IMR-90 (cell line): ENCODE measurements around the gene SAMD1. TPM values are rescaled to one million over a fixed set of nuclear protein-coding genes. Genes with fewer than 3 reads are reported as not detected.

Experiments
- ATAC-seq: fragments of 200-7000 bp; cut with Tn5 transposase; 2 replicates; pipeline ENCODE4 v1.9.1; 2020; ENCODE audit warnings: low read depth, mild to moderate bottlenecking, moderate library complexity
- BruUV-seq: library from RNA; stranded (reverse); fragments of 400-500 nt; replicated peaks from 2 replicates; lab custom pipeline; 2021; lab: Mats Ljungman, UMichigan
- CTCF ChIA-PET: fragments of 300-600 bp; formaldehyde crosslinking; extraction: SDS; loops from one replicate; lab custom pipeline; 2021; ENCODE audit warnings: antibody characterized with exemption; lab: Yijun Ruan, JAX
- POLR2A ChIA-PET: fragments of 300-600 bp; sonication (Branson Sonifier 250); formaldehyde crosslinking; loops from one replicate; lab custom pipeline; 2022; ENCODE audit warnings: antibody characterized with exemption; ENCODE audit not compliant: unreplicated experiment; lab: Charles Lee
- DNase-seq: peaks from one replicate; pipeline ENCODE4 v3.0.0; 2013
- H2AFZ ChIP-seq: replicated peaks from 2 replicates; pipeline ENCODE3; 2013; ENCODE audit warnings: low read length, mild to moderate bottlenecking; ENCODE audit not compliant: poor library complexity
- H2AK5ac ChIP-seq: 2 replicates; pipeline ENCODE4 v1.6.1; 2013; ENCODE audit warnings: low read depth, low read length, inconsistent platforms
- H2AK9ac ChIP-seq: replicated peaks from 2 replicates; pipeline ENCODE3; 2013; ENCODE audit warnings: mild to moderate bottlenecking, low read depth, low read length, moderate library complexity; ENCODE audit not compliant: poor library complexity
- H2BK120ac ChIP-seq: 2 replicates; pipeline ENCODE4 v1.6.1; 2013; ENCODE audit warnings: low read depth, low read length, inconsistent platforms
- H2BK15ac ChIP-seq: 3 replicates; pipeline ENCODE4 v1.6.1; 2013; ENCODE audit warnings: low read depth, low read length, inconsistent platforms
- H2BK20ac ChIP-seq: 2 replicates; pipeline ENCODE4 v1.6.1; 2013; ENCODE audit warnings: low read depth, mild to moderate bottlenecking, inconsistent platforms, low read length, moderate library complexity
- H2BK5ac ChIP-seq: 2 replicates; pipeline ENCODE4 v1.6.1; 2013; ENCODE audit warnings: mild to moderate bottlenecking, low read depth, low read length, inconsistent platforms; ENCODE audit not compliant: poor library complexity, severe bottlenecking
- H3K14ac ChIP-seq: replicated peaks from 2 replicates; pipeline ENCODE4 v1.6.1; 2013; ENCODE audit warnings: low read depth, low read length, inconsistent platforms
- H3K18ac ChIP-seq: 2 replicates; pipeline ENCODE4 v1.6.1; 2013; ENCODE audit warnings: low read depth, low read length, control low read depth
- H3K23ac ChIP-seq: 2 replicates; pipeline ENCODE4 v1.6.1; 2013; ENCODE audit warnings: low read depth, low read length, inconsistent platforms
- H3K27ac ChIP-seq: 2 replicates; pipeline ENCODE4 v1.5.1; 2013; ENCODE audit warnings: mild to moderate bottlenecking, control low read depth, low read length; ENCODE audit not compliant: insufficient read depth
- H3K27me3 ChIP-seq: 2 replicates; pipeline ENCODE4 v1.6.1; 2013; ENCODE audit warnings: low read length; ENCODE audit not compliant: control insufficient read depth, insufficient read depth
- H3K36me3 ChIP-seq: 2 replicates; pipeline ENCODE4 v1.6.1; 2013; ENCODE audit warnings: low read length, mixed read lengths; ENCODE audit not compliant: control insufficient read depth, insufficient read depth
- H3K4ac ChIP-seq: 2 replicates; pipeline ENCODE4 v1.6.1; 2013; ENCODE audit warnings: low read depth, low read length, inconsistent platforms
- H3K4me1 ChIP-seq: 2 replicates; pipeline ENCODE4 v1.6.1; 2013; ENCODE audit warnings: low read length, mixed read lengths; ENCODE audit not compliant: control insufficient read depth, insufficient read depth
- H3K4me2 ChIP-seq: 2 replicates; pipeline ENCODE4 v1.6.1; 2013; ENCODE audit warnings: low read depth, mild to moderate bottlenecking, control low read depth, low read length, moderate library complexity
- H3K4me3 ChIP-seq: 2 replicates; pipeline ENCODE4 v1.5.1; 2013; ENCODE audit warnings: low read depth, mild to moderate bottlenecking, control low read depth, low read length, moderate library complexity; ENCODE audit not compliant: insufficient read depth
- H3K56ac ChIP-seq: 2 replicates; pipeline ENCODE4 v1.6.1; 2013; ENCODE audit warnings: low read length, inconsistent platforms; ENCODE audit not compliant: insufficient read depth; ENCODE audit errors: extremely low read depth
- H3K79me1 ChIP-seq, 2 experiments: 2 replicates each; pipeline ENCODE4 v1.6.1; 2013; ENCODE audit warnings: low read length in 2 of 2, inconsistent platforms in 1 of 2, low read depth in 1 of 2
- H3K9ac ChIP-seq: 2 replicates; pipeline ENCODE4 v1.6.1; 2013; ENCODE audit warnings: low read depth, low read length, control low read depth
- H3K9me1 ChIP-seq: 2 replicates; pipeline ENCODE4 v1.6.1; 2013; ENCODE audit warnings: low read length, inconsistent platforms; ENCODE audit not compliant: insufficient read depth
- H3K9me3 ChIP-seq: 2 replicates; pipeline ENCODE4 v1.6.1; 2013; ENCODE audit warnings: low read length; ENCODE audit not compliant: control insufficient read depth, insufficient read depth
- H4K20me1 ChIP-seq: 2 replicates; pipeline ENCODE4 v1.6.1; 2013; ENCODE audit warnings: low read length, inconsistent platforms; ENCODE audit not compliant: insufficient read depth
- H4K5ac ChIP-seq: 2 replicates; pipeline ENCODE4 v1.6.1; 2013; ENCODE audit warnings: mild to moderate bottlenecking, low read depth, low read length, control low read depth
- H4K8ac ChIP-seq, 2 experiments: 2 replicates each; pipeline ENCODE4 v1.6.1; 2013; ENCODE audit warnings: low read depth in 2 of 2, low read length in 2 of 2, control low read depth in 1 of 2, inconsistent platforms in 1 of 2
- H4K91ac ChIP-seq: 2 replicates; pipeline ENCODE4 v1.6.1; 2013; ENCODE audit warnings: low read depth, low read length, inconsistent platforms; ENCODE audit not compliant: insufficient read depth
- ELK1 ChIP-seq: fragments of 150-350 bp; IDR thresholded peaks from 2 replicates; pipeline ENCODE4 v1.6.1; 2016; ENCODE audit warnings: low read depth, mild to moderate bottlenecking, low read length, moderate library complexity, borderline replicate concordance
- FOS ChIP-seq: fragments of 150-350 bp; IDR thresholded peaks from 2 replicates; pipeline ENCODE4 v1.6.1; 2016; ENCODE audit warnings: low read depth, low read length
- MXI1 ChIP-seq: IDR thresholded peaks from 2 replicates; pipeline ENCODE4 v1.6.1; 2012; ENCODE audit warnings: low read depth, mild to moderate bottlenecking, low read length, moderate library complexity, borderline replicate concordance
- POLR2A ChIP-seq: IDR thresholded peaks from 2 replicates; pipeline ENCODE4 v1.6.1; 2012; ENCODE audit warnings: mild to moderate bottlenecking, low read depth, low read length
- RAD21 ChIP-seq: IDR thresholded peaks from 2 replicates; pipeline ENCODE4 v1.6.1; 2012; ENCODE audit warnings: low read length, improper control_type of control experiment
- RCOR1 ChIP-seq: IDR thresholded peaks from 2 replicates; pipeline ENCODE4 v1.6.1; 2012; ENCODE audit warnings: mild to moderate bottlenecking, low read length, improper control_type of control experiment; ENCODE audit not compliant: insufficient replicate concordance
- RFX5 ChIP-seq: IDR thresholded peaks from 2 replicates; pipeline ENCODE4 v1.8.0; 2012; ENCODE audit warnings: low read depth, mild to moderate bottlenecking, low read length, moderate library complexity
- USF2 ChIP-seq: fragments of 150-350 bp; IDR thresholded peaks from 2 replicates; pipeline ENCODE4 v1.6.1; 2017; ENCODE audit warnings: mild to moderate bottlenecking, antibody characterized with exemption, low read length, low read depth
- WGBS, 2 experiments: methylation state at CpG; one replicate each; pipeline versions ENCODE4 v1.1.5 to v1.1.7; 2013; ENCODE audit warnings: missing lambda C conversion rate in 2 of 2; ENCODE audit not compliant: insufficient read length in 1 of 2; ENCODE audit errors: extremely low coverage in 2 of 2; 5-methylcytosine and 5-hydroxymethylcytosine counted together
- dilution Hi-C: fragments of 300-500 bp; cut with HindIII; formaldehyde crosslinking; loops from one replicate; pipeline ENCODE4 v1.14.3; 2018; ENCODE audit warnings: low sequenced_read_pairs; ENCODE audit not compliant: unreplicated experiment
- in situ Hi-C: fragments of 300-500 bp; cut with MboI; formaldehyde crosslinking; loops from 3 replicates; pipeline ENCODE4 v1.14.3; 2019; ENCODE audit warnings: low sequenced_read_pairs, inconsistent platforms, mixed read lengths
- intact Hi-C: fragments of 100-400 bp; cut with micrococcal nuclease; formaldehyde crosslinking; loops from 2 replicates; pipeline ENCODE4 v1.10.0; 2022
- polyA plus RNA-seq, 3 experiments: library from polyadenylated mRNA; depleted of rRNA; stranded (reverse); fragments of >200 nt; gene quantifications; 2 replicates each; pipeline ENCODE4 v1.2.3, GENCODE V29; 2012; ENCODE audit warnings: low replicate concordance in 1 of 3
- total RNA-seq: library from RNA; depleted of rRNA; stranded (reverse); fragments of >200 nt; gene quantifications from 2 replicates; pipeline ENCODE4 v1.2.3, GENCODE V29; 2012; rRNA removed

SAMD1 gene
- total and polyA plus RNA-seq, 2 of the 4 experiments (the other 2 are of a cell fraction): 6.5 to 14.1 TPM

GRCh38 chr19:14039181-14039580 lies 51.4 kb downstream of the SAMD1 start:
- no peak overlapping the region for H4K91ac ChIP-seq
- H3K56ac ChIP-seq: no peak overlapping the region
- H2AFZ ChIP-seq: no peak overlapping the region
- dilution Hi-C loops (no loop called here), intact Hi-C loops (no loop called here), in situ Hi-C loops (no loop called here)
- no peaks in the 10 kb centered on the region for H4K20me1 ChIP-seq
- no peak overlapping the region for H3K4ac ChIP-seq
- H2AK9ac ChIP-seq: peak overlapping the region; percentile 50
- H4K5ac ChIP-seq: no peak overlapping the region
- no peaks in the 10 kb centered on the region for H3K79me1 ChIP-seq
- no peak overlapping the region for H2BK120ac ChIP-seq
- H2BK20ac ChIP-seq: no peak overlapping the region
- no peaks in the 10 kb centered on the region; the same call in 1 of the 2 replicates for H3K9me1 ChIP-seq
- H3K14ac ChIP-seq: no peak overlapping the region
- DNase-seq (no peak), ATAC-seq (no peak)
- no peak overlapping the region for H4K8ac ChIP-seq
- 94% methylated on average over 5 of the region's 7 CpGs; no CpG with 5 or more reads in 1 of the 2 experiments for WGBS, 2 experiments
- TF ChIP-seq ELK1 (no peak), RAD21 (no peak), RCOR1 (no peak), MXI1 (no peak), RFX5 (no peak), USF2 (no peak), POLR2A (no peak), FOS (no peak)
- no peaks in the 10 kb centered on the region for H3K27me3 ChIP-seq
- H3K9ac ChIP-seq: no peak overlapping the region
- CTCF ChIA-PET: no interaction called here
- no peak overlapping the region for H3K27ac ChIP-seq
- no peak overlapping the region for H3K23ac ChIP-seq
- H3K4me2 ChIP-seq: no peak overlapping the region
- no TSS peak for BruUV-seq
- no peaks in the 10 kb centered on the region for H3K4me1 ChIP-seq
- no peak overlapping the region for H3K18ac ChIP-seq
- H2BK5ac ChIP-seq: no peak overlapping the region
- POLR2A ChIA-PET: no interaction called here
- H3K4me3 ChIP-seq: no peak overlapping the region
- no peak overlapping the region for H2BK15ac ChIP-seq
- H3K36me3 ChIP-seq: no peaks in the 10 kb centered on the region
- H3K9me3 ChIP-seq: no peaks in the 10 kb centered on the region
- H2AK5ac ChIP-seq: no peak overlapping the region

Other genes with a start within 250 kb of the SAMD1 start
- not detected in 2 replicates for gene NANOS3, start 213.6 kb downstream of the SAMD1 start, total RNA-seq
- gene NANOS3, start 213.6 kb downstream of the SAMD1 start, polyA plus RNA-seq (2012; rRNA removed): 0.63 and 0.85 TPM in 2 replicates
- 0.18 and 0.28 TPM in 2 replicates for gene BRME1, start 184.6 kb downstream of the SAMD1 start, total RNA-seq
- gene BRME1, start 184.6 kb downstream of the SAMD1 start, polyA plus RNA-seq (2012; rRNA removed): 0.38 and 0.56 TPM in 2 replicates
- 3.9 and 4.1 TPM in 2 replicates for gene CC2D1A, start 184.6 kb downstream of the SAMD1 start, total RNA-seq
- 12.4 and 14.7 TPM in 2 replicates for gene CC2D1A, start 184.6 kb downstream of the SAMD1 start, polyA plus RNA-seq (2012; rRNA removed)
- under 0.01 TPM in 2 replicates for gene PODNL1, start 152.3 kb downstream of the SAMD1 start, total RNA-seq
- gene PODNL1, start 152.3 kb downstream of the SAMD1 start, polyA plus RNA-seq (2012; rRNA removed): 2.3 and 2.4 TPM in 2 replicates
- 6.8 and 7.5 TPM in 2 replicates for gene DCAF15, start 138.2 kb downstream of the SAMD1 start, total RNA-seq
- 31.0 and 31.9 TPM in 2 replicates for gene DCAF15, start 138.2 kb downstream of the SAMD1 start, polyA plus RNA-seq (2012; rRNA removed)
- 0.36 and 0.83 TPM in 2 replicates for gene RFX1, start 84.4 kb downstream of the SAMD1 start, total RNA-seq
- gene RFX1, start 84.4 kb downstream of the SAMD1 start, polyA plus RNA-seq (2012; rRNA removed): 3.1 TPM in 2 replicates
- gene RLN3, start 62.6 kb downstream of the SAMD1 start, total RNA-seq: not detected in 2 replicates
- gene RLN3, start 62.6 kb downstream of the SAMD1 start, polyA plus RNA-seq (2012; rRNA removed): not detected in 2 replicates
- 2.8 and 2.9 TPM in 2 replicates for gene IL27RA, start 59.0 kb downstream of the SAMD1 start, total RNA-seq
- 4.7 and 5.1 TPM in 2 replicates for gene IL27RA, start 59.0 kb downstream of the SAMD1 start, polyA plus RNA-seq (2012; rRNA removed)
- under 0.01 and 0.18 TPM in 2 replicates for gene PALM3, start 28.7 kb downstream of the SAMD1 start, total RNA-seq
- gene PALM3, start 28.7 kb downstream of the SAMD1 start, polyA plus RNA-seq (2012; rRNA removed): 0.52 and 0.84 TPM in 2 replicates
- under 0.01 TPM in 2 replicates for gene MISP3, start 18.0 kb downstream of the SAMD1 start, total RNA-seq
- gene MISP3, start 18.0 kb downstream of the SAMD1 start, polyA plus RNA-seq (2012; rRNA removed): 0.68 and 0.86 TPM in 2 replicates
- not detected in 2 replicates for gene C19orf67, start 5.0 kb downstream of the SAMD1 start, total RNA-seq
- not detected in 2 replicates for gene C19orf67, start 5.0 kb downstream of the SAMD1 start, polyA plus RNA-seq (2012; rRNA removed)
- 18.1 TPM in 2 replicates for gene PRKACA, start 27.0 kb upstream of the SAMD1 start, total RNA-seq
- gene PRKACA, start 27.0 kb upstream of the SAMD1 start, polyA plus RNA-seq (2012; rRNA removed): 67.1 and 94.5 TPM in 2 replicates
- 10.4 and 13.1 TPM in 2 replicates for gene ASF1B, start 45.8 kb upstream of the SAMD1 start, total RNA-seq
- gene ASF1B, start 45.8 kb upstream of the SAMD1 start, polyA plus RNA-seq (2012; rRNA removed): 11.3 and 12.1 TPM in 2 replicates
- 0.72 and 1.4 TPM in 2 replicates for gene ADGRL1, start 115.4 kb upstream of the SAMD1 start, total RNA-seq
- 2.2 and 2.4 TPM in 2 replicates for gene ADGRL1, start 115.4 kb upstream of the SAMD1 start, polyA plus RNA-seq (2012; rRNA removed)